ENCODE measurements around the gene SHE. TPM values are rescaled to one million over a fixed set of nuclear protein-coding genes. Genes with fewer than 3 reads are reported as not detected.
A peak's percentile ranks its signal among the peaks of the same experiment; 100 is the strongest.

Gene SHE
- polyA plus RNA-seq, 1 experiment, result not detected

DNA sequence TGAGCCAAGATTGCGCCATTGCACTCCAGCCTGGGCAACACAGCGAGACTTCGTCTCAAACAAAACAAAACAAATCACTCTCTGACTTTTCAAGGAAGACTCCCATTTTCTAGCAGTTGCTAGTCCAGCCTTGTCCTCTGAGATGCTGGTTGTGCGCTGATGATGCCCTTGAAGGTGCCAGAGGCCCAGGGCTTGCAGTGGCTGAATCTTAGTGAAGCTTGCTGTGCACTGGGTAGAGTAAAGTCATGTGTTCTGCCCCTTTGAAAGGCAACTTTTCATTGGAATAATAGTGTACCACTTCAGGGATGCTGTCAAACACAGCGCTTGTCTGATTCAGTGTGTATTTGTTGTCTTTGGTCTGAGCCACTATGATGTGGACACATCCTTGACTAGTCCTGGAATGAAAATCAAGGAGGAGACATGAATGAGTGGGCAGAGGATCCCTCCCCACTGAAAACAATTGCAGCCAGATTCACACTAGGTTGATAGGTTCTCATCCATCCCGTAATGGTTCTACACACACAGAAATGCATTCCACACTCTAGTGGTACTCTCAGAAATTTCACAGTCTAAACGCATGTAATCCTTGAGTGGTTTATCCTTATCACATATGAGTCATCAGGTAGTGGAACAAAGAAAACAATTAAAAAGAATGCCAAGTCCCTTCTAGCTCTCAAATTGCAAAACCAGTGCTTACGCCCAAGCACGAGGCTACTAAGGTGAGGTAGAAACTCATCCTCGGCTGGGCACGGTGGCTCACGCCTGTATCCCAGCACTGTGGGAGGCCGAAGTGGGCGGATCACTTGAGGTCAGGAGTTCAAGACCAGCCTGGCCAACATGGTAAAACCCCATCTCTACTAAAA is 18.0 kb downstream of the SHE start:
- DNase-seq (ENCODE audit: low read depth), result no peak
- TF ChIP-seq, protein P1, sequence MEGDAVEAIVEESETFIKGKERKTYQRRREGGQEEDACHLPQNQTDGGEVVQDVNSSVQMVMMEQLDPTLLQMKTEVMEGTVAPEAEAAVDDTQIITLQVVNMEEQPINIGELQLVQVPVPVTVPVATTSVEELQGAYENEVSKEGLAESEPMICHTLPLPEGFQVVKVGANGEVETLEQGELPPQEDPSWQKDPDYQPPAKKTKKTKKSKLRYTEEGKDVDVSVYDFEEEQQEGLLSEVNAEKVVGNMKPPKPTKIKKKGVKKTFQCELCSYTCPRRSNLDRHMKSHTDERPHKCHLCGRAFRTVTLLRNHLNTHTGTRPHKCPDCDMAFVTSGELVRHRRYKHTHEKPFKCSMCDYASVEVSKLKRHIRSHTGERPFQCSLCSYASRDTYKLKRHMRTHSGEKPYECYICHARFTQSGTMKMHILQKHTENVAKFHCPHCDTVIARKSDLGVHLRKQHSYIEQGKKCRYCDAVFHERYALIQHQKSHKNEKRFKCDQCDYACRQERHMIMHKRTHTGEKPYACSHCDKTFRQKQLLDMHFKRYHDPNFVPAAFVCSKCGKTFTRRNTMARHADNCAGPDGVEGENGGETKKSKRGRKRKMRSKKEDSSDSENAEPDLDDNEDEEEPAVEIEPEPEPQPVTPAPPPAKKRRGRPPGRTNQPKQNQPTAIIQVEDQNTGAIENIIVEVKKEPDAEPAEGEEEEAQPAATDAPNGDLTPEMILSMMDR (IDR thresholded peaks at IDR 0.05; ENCODE audit: insufficient read depth, low read depth, low read length), result no peak
- POLR2A ChIA-PET, result no interaction called here
- Histone ChIP-seq H3K36me3 (ENCODE audit: control insufficient read depth, insufficient read depth, low read length) (no peaks in the 10 kb centered on the region), H3K27me3 (ENCODE audit: control insufficient read depth, insufficient read depth, low read length) (peaks cover 6% of the 10 kb centered on the region), H3K4me3 (ENCODE audit: low read depth, low read length) (no peak overlapping the region)
- CTCF ChIA-PET, result interaction anchor here (0.9 to 2.9 kb wide), 2 partner anchors 62 to 273 kb away, joined by 3 to 14 read pairs; no protein-coding TSS in a partner anchor

DNA sequence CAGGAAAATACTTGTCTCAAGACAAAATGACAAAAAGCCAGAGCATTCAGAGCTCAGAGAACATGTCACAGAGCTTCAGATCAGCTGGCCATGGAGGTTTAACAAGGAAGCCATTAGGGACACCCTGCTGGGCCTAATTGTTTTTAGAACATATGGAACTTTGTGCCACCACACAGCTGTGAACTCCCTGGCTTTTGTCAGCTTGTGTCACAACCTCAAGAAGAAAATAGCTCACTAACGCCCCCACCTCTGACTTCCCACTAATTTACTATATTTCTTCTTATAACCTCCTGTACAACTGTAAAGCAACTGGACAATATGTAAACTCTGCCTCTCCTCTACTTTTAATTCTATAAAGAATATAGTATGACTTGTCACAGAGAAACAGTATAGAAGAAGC is 21.2 kb downstream of the SHE start:
- ChIA-PET POLR2A (no interaction called here), CTCF (interaction anchor here (0.7 to 4.9 kb wide), 15 partner anchors 9 to 604 kb away, joined by 3 to 43 read pairs (median 6); partner anchors contain the start of gene ADAM15)
- Histone ChIP-seq H3K27me3 (ENCODE audit: control insufficient read depth, insufficient read depth, low read length) (peaks cover 5% of the 10 kb centered on the region), H3K36me3 (ENCODE audit: control insufficient read depth, insufficient read depth, low read length) (no peaks in the 10 kb centered on the region), H3K4me3 (ENCODE audit: low read depth, low read length) (no peak overlapping the region)
- no peak for DNase-seq (ENCODE audit: low read depth)
- TF ChIP-seq, protein P1 (IDR thresholded peaks at IDR 0.05; ENCODE audit: insufficient read depth, low read depth, low read length), result no peak

DNA sequence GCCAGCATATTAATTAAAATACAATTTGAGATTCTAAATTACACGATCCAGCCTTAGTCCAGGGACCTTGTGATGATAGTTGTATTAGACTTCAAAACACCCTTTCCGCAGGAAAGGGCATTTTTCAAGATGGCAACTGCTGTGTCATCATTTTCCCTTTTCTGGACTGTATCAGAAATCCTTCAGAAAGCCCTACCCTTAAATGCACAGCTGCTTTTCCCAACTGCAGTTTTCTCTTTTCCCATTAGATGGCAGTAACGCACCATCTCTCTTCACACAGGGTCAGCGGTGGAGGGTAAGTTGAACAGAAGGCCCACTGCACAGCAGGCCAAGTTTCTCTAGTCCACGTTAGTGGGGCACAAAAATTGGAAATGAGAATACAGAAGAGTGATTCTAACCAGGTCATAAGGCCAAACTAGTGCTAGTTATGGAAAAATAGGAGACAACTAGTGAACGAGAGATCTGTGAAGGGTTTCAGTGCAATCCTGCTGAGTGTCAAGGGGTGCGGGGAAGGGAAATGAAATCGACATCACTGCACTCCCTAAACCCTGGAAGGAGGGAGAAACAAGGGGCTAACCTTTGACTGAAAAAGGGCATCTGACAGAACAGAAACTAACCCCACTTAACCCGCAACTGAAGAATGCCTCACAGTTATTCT is 22.3 kb downstream of the SHE start:
- POLR2A ChIA-PET, result interaction anchor here (0.6 kb wide), 1 partner anchor 465 kb away, joined by 3 read pairs; no protein-coding TSS in a partner anchor
- Histone ChIP-seq H3K4me3 (ENCODE audit: low read depth, low read length) (no peak overlapping the region), H3K36me3 (ENCODE audit: control insufficient read depth, insufficient read depth, low read length) (no peaks in the 10 kb centered on the region), H3K27me3 (ENCODE audit: control insufficient read depth, insufficient read depth, low read length) (no peaks in the 10 kb centered on the region)
- peak; percentile 24 for DNase-seq (ENCODE audit: low read depth)
- CTCF ChIA-PET, result interaction anchor here (0.6 to 4.9 kb wide), 39 partner anchors 8 to 605 kb away, joined by 3 to 43 read pairs (median 5); partner anchors contain the start of gene ATP8B2
- TF ChIP-seq, protein P1 (IDR thresholded peaks at IDR 0.05; ENCODE audit: insufficient read depth, low read depth, low read length), result peak; percentile 88

DNA sequence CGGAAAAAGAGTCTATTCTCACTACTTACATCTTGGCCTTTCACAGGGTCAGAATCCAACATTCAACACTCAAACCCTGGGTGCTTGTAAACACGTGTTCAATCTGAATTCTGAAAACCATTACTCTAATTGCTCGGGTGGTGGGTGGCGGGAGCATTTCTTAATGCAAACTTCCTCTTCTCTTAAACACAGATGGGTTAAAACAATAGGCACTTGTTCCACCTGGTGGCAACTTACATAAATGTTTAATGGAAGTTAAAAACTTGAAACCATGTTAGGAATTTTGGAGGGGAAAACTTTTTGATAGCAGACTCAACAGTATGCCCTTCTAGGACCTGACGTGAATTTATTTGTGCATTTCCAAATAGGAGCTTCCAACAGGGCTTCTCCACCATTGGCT is 23.6 kb downstream of the SHE start:
- CTCF ChIA-PET, result interaction anchor here (0.6 to 4.9 kb wide), 23 partner anchors 11 to 606 kb away, joined by 3 to 43 read pairs (median 5); partner anchors contain the start of gene ATP8B2
- DNase-seq (ENCODE audit: low read depth), result no peak

More for the DNA sequence above, 23.6 kb downstream of the SHE start:
- Histone ChIP-seq H3K4me3 (ENCODE audit: low read depth, low read length) (no peak overlapping the region), H3K36me3 (ENCODE audit: control insufficient read depth, insufficient read depth, low read length) (no peaks in the 10 kb centered on the region), H3K27me3 (ENCODE audit: control insufficient read depth, insufficient read depth, low read length) (no peaks in the 10 kb centered on the region)
- TF ChIP-seq, protein P1 (IDR thresholded peaks at IDR 0.05; ENCODE audit: insufficient read depth, low read depth, low read length), result peak; percentile 19; the same call in 1 of the 2 replicates
- POLR2A ChIA-PET, result no interaction called here
